GM18505 (cell line): ENCODE data around the gene HCAR2.
"Not testable (repeated sequence)": the region's sequence is repeated elsewhere in the genome, so short reads cannot be mapped to it uniquely, and the experiment has no call there.

Experiments used
- ATAC-seq: cut with Tn5 transposase; IDR thresholded peaks from one replicate; pipeline ENCODE4 v1.9.1; 2021; ENCODE audit not compliant: unreplicated experiment
- POLR2A ChIP-seq: IDR thresholded peaks from 4 replicates; pipeline ENCODE4 v1.6.1; 2011; ENCODE audit warnings: borderline replicate concordance; ENCODE audit not compliant: insufficient read depth, insufficient read length; ENCODE audit errors: extremely low read depth

Gene HCAR2

GRCh38 chr12:122661246-122661645 is 41.9 kb downstream of the HCAR2 start:
- ATAC-seq, result no peak
- TF ChIP-seq POLR2A, result no peak

DNA sequence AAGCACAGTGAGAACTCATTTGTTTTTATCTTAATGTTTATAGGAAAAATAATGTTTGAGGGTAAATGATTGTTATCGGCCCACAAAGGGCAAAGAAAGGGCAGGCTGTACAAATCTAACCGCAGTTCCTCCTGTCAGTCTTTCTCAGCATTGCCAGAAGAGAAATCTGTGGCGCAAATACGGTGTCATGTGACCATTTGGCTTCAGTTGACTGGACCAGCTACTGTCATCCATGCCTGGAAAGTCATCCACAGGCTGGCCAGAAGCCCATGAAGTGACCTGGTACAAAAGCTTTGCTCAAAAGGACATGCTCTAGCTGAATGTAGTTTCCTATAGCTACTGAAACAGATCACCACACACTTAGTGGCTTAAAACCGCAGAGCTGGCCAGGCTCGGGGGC is 43.6 kb downstream of the HCAR2 start:
- ATAC-seq, result no peak
- no peak for TF ChIP-seq POLR2A

DNA sequence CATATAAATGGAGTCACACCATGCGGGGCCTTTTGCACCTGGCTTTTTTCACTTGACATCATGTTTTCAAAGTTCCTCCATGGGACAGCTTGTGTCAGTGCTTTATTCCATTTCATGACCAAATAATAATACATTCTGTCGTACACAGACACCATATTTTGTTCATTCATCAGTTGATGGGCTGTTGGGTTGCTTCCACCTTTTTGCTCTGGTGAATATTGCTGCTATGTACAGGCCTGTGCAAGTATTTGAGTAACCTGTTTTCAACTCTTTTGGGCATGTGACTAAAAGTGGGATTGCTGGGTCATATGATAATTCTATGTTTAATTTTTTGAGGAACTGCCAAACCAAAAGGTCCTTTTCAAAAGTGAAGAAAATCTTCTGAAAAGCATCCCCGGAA is 46.9 kb downstream of the HCAR2 start:
- no peak for TF ChIP-seq POLR2A
- ATAC-seq, result no peak

- not testable (repeated sequence) for ATAC-seq
Measured at GRCh38 chr12:122653291-122653690, 49.9 kb downstream of the HCAR2 start.

GRCh38 chr12:122651520-122652224 is 51.5 kb downstream of the HCAR2 start:
- no peak for ATAC-seq
- TF ChIP-seq POLR2A, result no peak
